NCI-H2196 treated with DMSO at 0.1 percent for 48 hours (cell line): ENCODE data around the gene AMER2.
"Not testable (repeated sequence)": the region's sequence is repeated elsewhere in the genome, so short reads cannot be mapped to it uniquely, and the experiment has no call there.

Experiments
- DNase-seq: peaks from one replicate; lab custom pipeline; 2025; ENCODE audit not compliant: unreplicated experiment; lab: John Stamatoyannopoulos, UW

The AMER2 gene

GRCh38 chr13:25181597-25181996 is 9.5 kb upstream of the AMER2 start:
- DNase-seq: no peak

- no peak for DNase-seq
Observed at GRCh38 chr13:25180775-25181537, 8.9 kb upstream of the AMER2 start.

- DNase-seq: no peak
Observed at GRCh38 chr13:25179832-25180774, 8.0 kb upstream of the AMER2 start.

DNA sequence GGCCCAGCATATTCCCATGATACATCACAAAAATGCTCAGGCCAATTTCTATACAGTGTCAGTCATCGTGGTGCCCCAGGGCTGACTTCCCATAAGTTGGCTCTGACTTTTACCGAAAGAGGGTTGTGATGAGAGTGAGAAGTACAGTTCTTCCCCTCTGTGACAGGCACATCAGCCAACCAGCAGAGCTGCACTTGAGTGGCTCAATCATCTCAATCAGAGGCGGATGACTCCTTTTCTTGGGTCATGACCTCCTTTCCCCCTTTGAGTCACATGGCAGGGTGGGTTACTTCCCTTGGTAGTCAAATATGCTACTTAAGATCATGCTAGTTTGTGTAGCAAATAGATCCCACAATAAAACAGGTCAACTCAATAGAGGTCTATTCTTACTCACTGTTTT is 6.9 kb upstream of the AMER2 start:
- DNase-seq: no peak

DNA sequence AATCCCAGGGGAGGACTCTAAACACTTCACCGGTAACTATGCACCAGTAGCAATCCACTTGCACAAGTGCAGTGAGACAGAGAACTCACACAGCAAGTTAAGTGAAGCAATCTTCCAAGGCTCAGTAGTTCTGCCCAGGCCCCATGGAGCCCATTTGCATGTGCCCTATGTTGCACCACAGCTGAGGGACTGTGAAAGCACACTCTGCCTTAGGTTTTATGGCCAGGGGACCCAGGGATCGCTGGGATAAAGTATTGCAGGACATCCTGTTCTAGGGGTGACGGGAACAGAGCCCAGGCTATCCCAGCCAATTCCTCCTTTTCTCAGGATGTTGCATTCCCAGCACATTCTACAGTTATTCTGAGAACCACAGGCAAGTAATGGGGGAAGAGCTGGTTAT is 6.0 kb upstream of the AMER2 start:
- DNase-seq: no peak

DNA sequence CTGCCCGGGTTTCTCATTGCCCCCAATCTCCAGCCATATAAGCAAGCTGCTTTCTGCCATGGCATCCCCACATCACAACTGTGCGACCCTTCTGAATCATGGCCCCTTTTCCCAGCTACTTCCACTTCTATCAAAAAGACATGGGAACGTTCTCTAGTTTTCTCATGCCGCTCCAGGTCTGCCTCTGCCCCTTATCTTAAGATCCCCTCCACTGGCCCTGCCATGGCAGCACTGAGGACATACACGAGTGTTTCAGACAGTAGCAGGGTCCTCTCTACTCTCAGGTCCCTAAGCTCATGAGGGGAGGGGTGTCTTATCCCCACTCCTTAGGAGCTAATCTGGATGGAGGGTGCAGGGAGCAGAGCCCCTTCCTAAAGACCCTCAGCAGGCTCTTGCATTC is 5.5 kb upstream of the AMER2 start:
- no peak for DNase-seq

GRCh38 chr13:25177012-25177411 is 4.9 kb upstream of the AMER2 start:
- DNase-seq: no peak

GRCh38 chr13:25175431-25175830 is 3.3 kb upstream of the AMER2 start:
- DNase-seq: no peak

DNA sequence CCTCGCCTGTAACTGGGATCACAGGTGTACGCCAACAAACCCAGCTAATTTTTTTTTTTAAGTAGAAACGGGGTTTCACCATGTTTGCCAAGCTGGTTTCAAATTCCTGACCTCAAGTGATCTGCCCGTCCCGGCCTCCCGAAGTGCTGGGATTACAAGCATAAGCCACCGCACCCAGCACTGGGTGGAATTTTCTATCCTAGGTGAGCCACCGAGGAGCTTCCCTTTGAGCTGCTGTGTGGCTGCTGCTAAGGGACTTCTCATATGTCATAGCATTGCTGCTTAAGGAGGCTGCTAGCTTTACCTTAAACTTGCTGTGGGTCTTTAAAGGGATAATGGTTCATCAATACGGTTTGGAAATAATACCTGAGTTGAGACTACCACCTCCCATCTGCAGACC is 2.9 kb upstream of the AMER2 start:
- no peak for DNase-seq

- DNase-seq: no peak
Observed at GRCh38 chr13:25174304-25174703, 2.2 kb upstream of the AMER2 start.

- no peak for DNase-seq
Observed at GRCh38 chr13:25172303-25172630, 179 bp upstream of the AMER2 start.

- no peak for DNase-seq
Observed at GRCh38 chr13:25171170-25171516, 945 bp downstream of the AMER2 start.

DNA sequence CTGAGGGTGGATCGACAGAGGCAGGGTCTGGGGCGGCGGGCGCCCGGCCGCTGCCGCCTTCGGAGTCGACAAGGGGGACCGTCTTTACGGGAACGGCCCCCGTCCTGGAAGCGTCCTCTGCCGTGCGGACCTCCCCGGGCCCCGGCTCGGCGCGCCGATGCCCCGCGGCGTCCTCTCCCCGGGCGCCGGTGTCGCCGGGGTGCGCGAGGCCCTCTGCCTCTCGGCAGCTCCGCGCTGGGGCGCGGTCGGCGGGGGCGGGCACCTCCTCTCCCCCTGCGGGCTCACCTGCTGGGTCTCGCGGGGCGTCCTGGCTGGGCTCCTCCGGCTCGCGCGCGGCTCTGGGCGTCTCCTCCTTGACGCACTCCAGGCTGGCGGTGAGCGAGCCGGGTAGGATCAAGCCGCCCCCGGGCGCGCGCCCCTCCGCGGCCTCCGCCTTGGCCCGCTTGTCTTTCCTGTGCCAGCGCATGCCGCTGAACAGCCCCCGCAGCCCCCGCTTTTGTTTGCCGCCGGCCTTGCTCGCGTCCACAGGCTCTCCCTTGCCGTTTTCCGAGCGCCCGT is 1.5 kb downstream of the AMER2 start:
- no peak for DNase-seq

DNA sequence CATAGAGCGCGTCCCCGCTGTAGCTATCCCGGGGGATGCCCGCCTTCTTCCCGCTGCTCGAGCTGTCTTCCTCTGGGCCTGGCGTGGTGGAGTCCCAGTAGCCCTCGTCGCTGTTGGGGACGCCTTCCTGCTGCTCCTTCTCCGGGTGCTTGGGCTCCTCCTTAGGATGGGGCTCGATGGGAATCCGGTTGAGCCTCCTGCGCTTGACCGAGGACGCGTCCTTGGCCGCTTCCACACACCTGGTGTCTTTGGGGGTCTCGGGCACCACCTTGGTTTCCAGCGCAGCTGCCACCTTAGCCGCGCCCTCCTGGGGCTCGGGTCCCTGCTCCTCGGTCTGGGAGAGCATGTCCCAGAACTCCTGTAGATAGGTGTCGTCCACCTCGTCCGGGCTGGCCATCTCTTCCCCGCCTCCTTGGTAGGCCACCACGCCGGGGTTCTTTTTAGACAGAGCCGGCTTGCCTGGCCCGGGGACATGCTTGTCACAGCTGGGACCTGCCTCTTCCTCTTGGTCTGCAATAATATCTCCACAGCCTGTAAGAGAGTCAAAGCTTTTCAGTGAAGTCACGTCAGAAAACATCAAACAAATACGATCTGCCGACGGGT is 2.0 kb downstream of the AMER2 start:
- no peak for DNase-seq

DNA sequence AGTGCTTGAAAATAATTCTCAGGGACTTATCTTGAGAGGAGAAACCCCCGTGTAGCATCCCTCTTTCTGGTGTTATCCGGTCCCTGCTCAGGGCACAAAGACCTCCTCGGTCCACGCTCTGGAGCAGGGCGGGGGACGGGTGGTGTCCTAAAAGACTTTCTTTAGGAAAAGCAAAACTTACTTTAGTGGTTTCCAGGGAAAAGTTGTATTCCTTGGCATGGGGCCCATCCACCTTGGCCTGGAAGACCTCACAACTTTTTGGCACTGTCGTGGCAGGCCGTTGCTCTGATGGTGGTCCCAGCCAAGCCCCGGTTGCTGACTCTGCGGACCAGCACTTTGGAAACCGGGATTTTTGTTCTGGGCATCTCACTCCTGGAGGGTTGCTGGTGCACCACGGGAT is 2.7 kb downstream of the AMER2 start:
- no peak for DNase-seq

GRCh38 chr13:25168790-25169189 is 3.3 kb downstream of the AMER2 start:
- DNase-seq: no peak

DNA sequence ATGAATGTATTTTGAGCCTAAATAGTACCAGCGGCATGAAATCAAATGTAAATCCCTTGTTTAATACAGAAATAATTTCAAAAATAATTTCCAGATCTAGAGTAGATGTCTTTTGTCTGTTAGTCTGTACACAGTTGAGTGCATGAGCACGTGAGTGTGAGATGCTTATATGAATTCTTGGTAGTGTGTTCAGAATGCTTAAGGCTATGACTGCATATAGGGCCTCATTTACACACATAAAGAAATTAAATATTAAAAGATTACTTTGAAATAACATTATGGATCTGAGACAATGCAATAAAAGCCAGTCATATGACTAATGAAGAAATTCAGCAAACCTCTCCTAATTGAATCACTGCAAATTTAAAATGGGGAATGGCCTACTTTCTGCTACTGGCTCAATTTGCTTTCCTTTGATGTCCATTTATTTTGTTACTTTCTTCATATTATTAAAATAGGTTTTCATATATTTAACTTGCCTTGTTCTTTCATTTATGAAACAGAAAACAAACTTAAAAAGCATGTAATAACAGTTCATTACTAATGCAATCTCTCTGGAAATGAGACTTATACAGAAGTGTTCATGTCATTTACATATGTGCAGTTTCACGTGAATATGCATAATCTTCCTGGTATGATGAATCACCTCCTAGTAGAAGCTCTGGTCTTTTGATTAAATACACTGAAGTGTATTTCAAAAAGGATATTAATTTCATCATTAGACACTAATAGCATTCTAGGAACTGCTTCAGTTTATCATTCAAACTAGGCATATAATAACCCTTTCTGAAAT is 4.5 kb downstream of the AMER2 start:
- DNase-seq: no peak

- DNase-seq: no peak
Observed at GRCh38 chr13:25166306-25166705, 5.8 kb downstream of the AMER2 start.

DNA sequence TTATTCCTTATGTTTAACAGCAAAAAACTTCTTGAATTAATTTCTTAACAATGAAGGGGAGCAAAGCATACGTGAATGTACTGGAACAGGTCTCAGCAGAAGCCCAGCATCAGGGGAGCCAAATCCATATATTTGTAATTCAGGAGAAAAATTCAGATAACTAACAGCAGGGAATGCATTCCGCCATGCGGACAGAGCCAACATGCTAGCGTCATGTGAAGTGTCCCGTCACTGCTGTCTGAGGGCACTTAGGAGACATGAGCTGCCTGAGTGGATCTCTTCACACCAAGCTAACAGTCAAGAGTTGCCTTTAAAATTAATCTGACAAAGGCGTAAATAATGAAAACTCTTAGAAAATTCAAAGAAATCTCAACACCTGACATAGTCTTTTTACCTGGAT is 6.4 kb downstream of the AMER2 start:
- DNase-seq: no peak

DNA sequence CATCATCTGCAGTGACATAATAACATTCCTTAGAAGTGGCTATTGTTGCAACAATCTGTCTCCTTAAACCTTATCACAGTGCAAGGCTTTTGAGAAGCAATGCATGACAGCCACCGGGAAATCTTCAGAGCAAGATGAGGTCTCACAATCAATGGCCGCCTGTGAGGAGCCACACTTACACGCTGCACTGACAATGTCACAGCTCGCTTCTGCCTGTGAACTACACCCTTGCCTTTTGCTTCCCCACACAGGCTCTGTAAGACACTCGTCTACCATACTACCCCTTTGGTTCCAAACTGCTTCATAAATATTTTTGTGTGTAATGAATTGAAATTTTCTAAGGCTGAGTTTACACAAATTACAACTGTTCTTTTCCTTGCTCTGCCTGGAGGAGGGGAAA is 6.9 kb downstream of the AMER2 start:
- DNase-seq: not testable (repeated sequence)

GRCh38 chr13:25157681-25158080 is 14.4 kb downstream of the AMER2 start:
- DNase-seq: no peak
